ENCODE results near the gene MMP17. TPM values are rescaled to one million over a fixed set of nuclear protein-coding genes. Genes with fewer than 3 reads are reported as not detected.

MMP17 gene
- total and polyA plus RNA-seq, 4 donors = 0.17 to 0.37 (median 0.24) TPM; not detected in 1

GRCh38 chr12:131896811-131897270 lies 68.6 kb downstream of the MMP17 start:
- no peak for DNase-seq (ENCODE audit: low spot score)
- Histone ChIP-seq H3K36me3 (ENCODE audit: control insufficient read depth in 4 of 4, insufficient read depth in 3 of 4, low read depth in 1 of 4, low read length in 3 of 4) (peaks cover 0 to 6% (median 0%) of the 10 kb centered on the region in 4 donors), H3K4me3 (ENCODE audit: low read depth in 1 of 3, low read length in 3 of 3) (no peak overlapping the region), H3K27me3 (ENCODE audit: control insufficient read depth in 4 of 4, insufficient read depth in 4 of 4, low read length in 3 of 4) (no peaks in the 10 kb centered on the region), H3K27ac (ENCODE audit: low read depth in 1 of 2, low read length in 2 of 2) (peak overlapping the region; percentile 95 to 98), H3K4me1 (ENCODE audit: control insufficient read depth in 4 of 4, insufficient read depth in 4 of 4, low read length in 3 of 4) (peaks cover 5 to 22% (median 13%) of the 10 kb centered on the region in 4 donors), H3K9ac (ENCODE audit: low read depth in 1 of 2, low read length in 2 of 2) (peak overlapping the region in 1 of 2 donors; percentile 24), H3K9me3 (ENCODE audit: control insufficient read depth in 4 of 4, low read length in 3 of 4) (no peaks in the 10 kb centered on the region)
- TF ChIP-seq NR2F2 (IDR thresholded peaks at IDR 0.05) = no peak
- TF ChIP-seq, protein P1, sequence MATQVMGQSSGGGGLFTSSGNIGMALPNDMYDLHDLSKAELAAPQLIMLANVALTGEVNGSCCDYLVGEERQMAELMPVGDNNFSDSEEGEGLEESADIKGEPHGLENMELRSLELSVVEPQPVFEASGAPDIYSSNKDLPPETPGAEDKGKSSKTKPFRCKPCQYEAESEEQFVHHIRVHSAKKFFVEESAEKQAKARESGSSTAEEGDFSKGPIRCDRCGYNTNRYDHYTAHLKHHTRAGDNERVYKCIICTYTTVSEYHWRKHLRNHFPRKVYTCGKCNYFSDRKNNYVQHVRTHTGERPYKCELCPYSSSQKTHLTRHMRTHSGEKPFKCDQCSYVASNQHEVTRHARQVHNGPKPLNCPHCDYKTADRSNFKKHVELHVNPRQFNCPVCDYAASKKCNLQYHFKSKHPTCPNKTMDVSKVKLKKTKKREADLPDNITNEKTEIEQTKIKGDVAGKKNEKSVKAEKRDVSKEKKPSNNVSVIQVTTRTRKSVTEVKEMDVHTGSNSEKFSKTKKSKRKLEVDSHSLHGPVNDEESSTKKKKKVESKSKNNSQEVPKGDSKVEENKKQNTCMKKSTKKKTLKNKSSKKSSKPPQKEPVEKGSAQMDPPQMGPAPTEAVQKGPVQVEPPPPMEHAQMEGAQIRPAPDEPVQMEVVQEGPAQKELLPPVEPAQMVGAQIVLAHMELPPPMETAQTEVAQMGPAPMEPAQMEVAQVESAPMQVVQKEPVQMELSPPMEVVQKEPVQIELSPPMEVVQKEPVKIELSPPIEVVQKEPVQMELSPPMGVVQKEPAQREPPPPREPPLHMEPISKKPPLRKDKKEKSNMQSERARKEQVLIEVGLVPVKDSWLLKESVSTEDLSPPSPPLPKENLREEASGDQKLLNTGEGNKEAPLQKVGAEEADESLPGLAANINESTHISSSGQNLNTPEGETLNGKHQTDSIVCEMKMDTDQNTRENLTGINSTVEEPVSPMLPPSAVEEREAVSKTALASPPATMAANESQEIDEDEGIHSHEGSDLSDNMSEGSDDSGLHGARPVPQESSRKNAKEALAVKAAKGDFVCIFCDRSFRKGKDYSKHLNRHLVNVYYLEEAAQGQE (IDR thresholded peaks at IDR 0.05) = no peak
- TF ChIP-seq HNF4G (IDR thresholded peaks at IDR 0.05) = no peak
- no peak for TF ChIP-seq FOXA2 (IDR thresholded peaks at IDR 0.05)
- TF ChIP-seq TAF1 (conservative IDR thresholded peaks at IDR 0.05) = no peak
- no peak for TF ChIP-seq CTCF (IDR thresholded peaks at IDR 0.05; ENCODE audit: low read depth, low read length, missing input control)
- TF ChIP-seq SP1 (IDR thresholded peaks at IDR 0.05) = no peak
- no peak for TF ChIP-seq ATF3 (IDR thresholded peaks at IDR 0.05)
- TF ChIP-seq FOXA1 (IDR thresholded peaks at IDR 0.05) = no peak
- WGBS = 58% methylated on average over 14 of the region's 14 CpGs

- peak overlapping the region; percentile 95 to 98 for H3K27ac ChIP-seq (ENCODE audit: low read depth in 1 of 2, low read length in 2 of 2)
- H3K9ac ChIP-seq (ENCODE audit: low read depth in 1 of 2, low read length in 2 of 2) = peak overlapping the region in 1 of 2 donors; percentile 24
- H3K4me3 ChIP-seq (ENCODE audit: low read depth in 1 of 3, low read length in 3 of 3) = no peak overlapping the region
- H3K4me1 ChIP-seq (ENCODE audit: control insufficient read depth in 4 of 4, insufficient read depth in 4 of 4, low read length in 3 of 4) = peaks cover 5 to 25% (median 13%) of the 10 kb centered on the region in 4 donors
- peaks cover 0 to 6% (median 0%) of the 10 kb centered on the region in 4 donors for H3K36me3 ChIP-seq (ENCODE audit: control insufficient read depth in 4 of 4, insufficient read depth in 3 of 4, low read depth in 1 of 4, low read length in 3 of 4)
- H3K27me3 ChIP-seq (ENCODE audit: control insufficient read depth in 4 of 4, insufficient read depth in 4 of 4, low read length in 3 of 4) = no peaks in the 10 kb centered on the region
- H3K9me3 ChIP-seq (ENCODE audit: control insufficient read depth in 4 of 4, low read length in 3 of 4) = no peaks in the 10 kb centered on the region
- 94% methylated on average over 18 of the region's 18 CpGs for WGBS
- peak; percentile 33 for DNase-seq (ENCODE audit: low spot score)
- TF ChIP-seq JUND (IDR thresholded peaks at IDR 0.05) = no peak
These were observed 69.1 kb downstream of the MMP17 start for GRCh38 chr12:131897276-131897675.

GRCh38 chr12:131897875-131898274 lies 69.7 kb downstream of the MMP17 start:
- H3K9ac ChIP-seq (ENCODE audit: low read depth in 1 of 2, low read length in 2 of 2) = no peak overlapping the region
- no peak for DNase-seq (ENCODE audit: low spot score)
- H3K27ac ChIP-seq (ENCODE audit: low read depth in 1 of 2, low read length in 2 of 2) = no peak overlapping the region
- no peak for TF ChIP-seq RAD21 (IDR thresholded peaks at IDR 0.05)
- TF ChIP-seq ATF3 (IDR thresholded peaks at IDR 0.05) = no peak
- no peak for TF ChIP-seq EGR1 (IDR thresholded peaks at IDR 0.05; ENCODE audit: low read depth in 2 of 2)
- no peak for TF ChIP-seq SP1 (IDR thresholded peaks at IDR 0.05)
- TF ChIP-seq, protein P1 (IDR thresholded peaks at IDR 0.05) = no peak
- no peak for TF ChIP-seq FOXA2 (IDR thresholded peaks at IDR 0.05)
- TF ChIP-seq CTCF (IDR thresholded peaks at IDR 0.05; ENCODE audit: low read depth, low read length, missing input control) = no peak
- no peak for TF ChIP-seq HNF4A (conservative IDR thresholded peaks at IDR 0.05)

More at GRCh38 chr12:131897875-131898274, 69.7 kb downstream of the MMP17 start:
- WGBS = 94% methylated on average over 9 of the region's 9 CpGs
- Histone ChIP-seq H3K9me3 (ENCODE audit: control insufficient read depth in 4 of 4, low read length in 3 of 4) (no peaks in the 10 kb centered on the region), H3K4me3 (ENCODE audit: low read depth in 1 of 3, low read length in 3 of 3) (no peak overlapping the region), H3K27me3 (ENCODE audit: control insufficient read depth in 4 of 4, insufficient read depth in 4 of 4, low read length in 3 of 4) (no peaks in the 10 kb centered on the region), H3K4me1 (ENCODE audit: control insufficient read depth in 4 of 4, insufficient read depth in 4 of 4, low read length in 3 of 4) (peaks cover 5 to 27% (median 13%) of the 10 kb centered on the region in 4 donors), H3K36me3 (ENCODE audit: control insufficient read depth in 4 of 4, insufficient read depth in 3 of 4, low read depth in 1 of 4, low read length in 3 of 4) (peaks cover 0 to 6% (median 0%) of the 10 kb centered on the region in 4 donors)
